ENCODE data around the gene ZNF816. TPM values are rescaled to one million over a fixed set of nuclear protein-coding genes. Genes with fewer than 3 reads are reported as not detected.

Gene ZNF816
- total RNA-seq, 2 experiments from 2014 or later = 17.8 to 19.7 TPM

Other genes starting within 250 kb of the ZNF816 start
- gene ZNF611, start 227.8 kb downstream of the ZNF816 start, total RNA-seq = 10 to 100 TPM; 39.4 to 41.7 TPM
- 10 to 100 TPM; 44.3 to 47.3 TPM for gene ZNF600, start 176.1 kb downstream of the ZNF816 start, total RNA-seq
- 10 to 100 TPM; 24.2 to 27.4 TPM for gene ZNF28, start 141.2 kb downstream of the ZNF816 start, total RNA-seq
- 10 to 100 TPM; 23.8 to 24.2 TPM for gene ZNF468, start 105.3 kb downstream of the ZNF816 start, total RNA-seq
- gene ZNF320, start 65.2 kb downstream of the ZNF816 start, total RNA-seq = 10 to 100 TPM; 13.0 to 13.3 TPM
- gene ZNF888, start 39.5 kb downstream of the ZNF816 start, total RNA-seq = 10 to 100 TPM in 1 of 2 experiments, 1 to 10 TPM in 1; 9.8 to 10.4 TPM
- not detected for gene ERVV-1, start 51.0 kb upstream of the ZNF816 start, total RNA-seq
- gene ERVV-2, start 81.9 kb upstream of the ZNF816 start, total RNA-seq = not detected
- gene ZNF160, start 140.5 kb upstream of the ZNF816 start, total RNA-seq = 10 to 100 TPM; 52.2 to 53.2 TPM
- 1 to 10 TPM in 1 of 2 experiments, under 1 TPM in 1; 0.72 to 1.5 TPM for gene ZNF415, start 170.0 kb upstream of the ZNF816 start, total RNA-seq
- gene ZNF347, start 196.2 kb upstream of the ZNF816 start, total RNA-seq = 10 to 100 TPM; 17.6 to 17.7 TPM
- gene ZNF665, start 230.5 kb upstream of the ZNF816 start, total RNA-seq = 10 to 100 TPM; 11.3 to 11.4 TPM